Measurements from ENCODE around the gene LGALS9. TPM values are rescaled to one million over a fixed set of nuclear protein-coding genes. Genes with fewer than 3 reads are reported as not detected.

Gene LGALS9
- total RNA-seq, 1 donor from 2014 or later, result 15.2 TPM

- Histone ChIP-seq H3K36me3 (peaks cover 19% of the 10 kb centered on the region), H3K4me3 (no peak overlapping the region), H3K9me3 (replicated peaks) (no peaks in the 10 kb centered on the region), H3K4me1 (peaks cover 10% of the 10 kb centered on the region), H3K27ac (replicated peaks) (no peak overlapping the region), H3K27me3 (ENCODE audit: low read depth) (no peaks in the 10 kb centered on the region)
- TF ChIP-seq CTCF (IDR thresholded peaks at IDR 0.05; ENCODE audit: borderline replicate concordance), result no peak
- no peak for DNase-seq
- intact Hi-C loops (cut with micrococcal nuclease), result loop anchor here (10.0 kb wide), 1 partner anchor 140 kb away; the partner anchor contains the start of gene KSR1
Observed at GRCh38 chr17:27595208-27595607, 35.8 kb upstream of the LGALS9 start.

GRCh38 chr17:27596096-27596495 is 34.9 kb upstream of the LGALS9 start:
- intact Hi-C loops (cut with micrococcal nuclease), result loop anchor here (10.0 kb wide), 1 partner anchor 141 kb away; the partner anchor contains the start of gene KSR1
- no peak for DNase-seq
- peaks cover 22% of the 10 kb centered on the region for H3K36me3 ChIP-seq
- no peak overlapping the region for H3K4me3 ChIP-seq
- TF ChIP-seq CTCF (IDR thresholded peaks at IDR 0.05; ENCODE audit: borderline replicate concordance), result no peak
- no peak overlapping the region for H3K27ac ChIP-seq (replicated peaks)
- H3K9me3 ChIP-seq (replicated peaks), result no peaks in the 10 kb centered on the region
- peaks cover 14% of the 10 kb centered on the region for H3K4me1 ChIP-seq
- no peaks in the 10 kb centered on the region for H3K27me3 ChIP-seq (ENCODE audit: low read depth)

- peaks cover 22% of the 10 kb centered on the region for H3K36me3 ChIP-seq
Observed at GRCh38 chr17:27596566-27597187, 34.3 kb upstream of the LGALS9 start.

GRCh38 chr17:27597188-27597580 is 33.8 kb upstream of the LGALS9 start:
- H3K36me3 ChIP-seq, result peaks cover 22% of the 10 kb centered on the region

More at GRCh38 chr17:27596566-27597187, 34.3 kb upstream of the LGALS9 start:
- peaks cover 20% of the 10 kb centered on the region for H3K4me1 ChIP-seq
- H3K9me3 ChIP-seq (replicated peaks), result no peaks in the 10 kb centered on the region
- TF ChIP-seq CTCF (IDR thresholded peaks at IDR 0.05; ENCODE audit: borderline replicate concordance), result no peak
- intact Hi-C loops (cut with micrococcal nuclease), result loop anchor here (10.0 kb wide), 1 partner anchor 142 kb away; the partner anchor contains the start of gene KSR1
- no peak overlapping the region for H3K4me3 ChIP-seq
- DNase-seq, result no peak
- no peak overlapping the region for H3K27ac ChIP-seq (replicated peaks)
- no peaks in the 10 kb centered on the region for H3K27me3 ChIP-seq (ENCODE audit: low read depth)

GRCh38 chr17:27597783-27598320 is 33.1 kb upstream of the LGALS9 start:
- Histone ChIP-seq H3K4me3 (no peak overlapping the region), H3K4me1 (peaks cover 24% of the 10 kb centered on the region), H3K36me3 (peaks cover 17% of the 10 kb centered on the region), H3K9me3 (replicated peaks) (no peaks in the 10 kb centered on the region), H3K27ac (replicated peaks) (no peak overlapping the region), H3K27me3 (ENCODE audit: low read depth) (no peaks in the 10 kb centered on the region)
- intact Hi-C loops (cut with micrococcal nuclease), result loop anchor here (10.0 kb wide), 1 partner anchor 143 kb away; the partner anchor contains the start of gene KSR1
- no peak for DNase-seq
- TF ChIP-seq CTCF (IDR thresholded peaks at IDR 0.05; ENCODE audit: borderline replicate concordance), result no peak

More at GRCh38 chr17:27597188-27597580, 33.8 kb upstream of the LGALS9 start:
- no peak for TF ChIP-seq CTCF (IDR thresholded peaks at IDR 0.05; ENCODE audit: borderline replicate concordance)
- Histone ChIP-seq H3K27ac (replicated peaks) (no peak overlapping the region), H3K4me1 (peaks cover 23% of the 10 kb centered on the region), H3K27me3 (ENCODE audit: low read depth) (no peaks in the 10 kb centered on the region), H3K9me3 (replicated peaks) (no peaks in the 10 kb centered on the region), H3K4me3 (no peak overlapping the region)
- intact Hi-C loops (cut with micrococcal nuclease), result loop anchor here (10.0 kb wide), 1 partner anchor 142 kb away; the partner anchor contains the start of gene KSR1
- DNase-seq, result no peak

All from left ventricle myocardium inferior (tissue), 1 donor.